ENCODE data around the gene AQP7. TPM values are rescaled to one million over a fixed set of nuclear protein-coding genes. Genes with fewer than 3 reads are reported as not detected.
A peak's percentile ranks its signal among the peaks of the same experiment; 100 is the strongest.

AQP7 gene
- total RNA-seq, 2 donors from 2014 or later, result 6.4 TPM; not detected in 1

- DNase-seq (ENCODE audit: low spot score), result no peak
- Histone ChIP-seq H3K9me3 (no peaks in the 10 kb centered on the region), H3K27me3 (replicated peaks; ENCODE audit: insufficient read depth) (no peaks in the 10 kb centered on the region), H3K27ac (no peak overlapping the region), H3K36me3 (peaks cover 6 to 13% of the 10 kb centered on the region in 2 donors), H3K4me1 (replicated peaks) (peaks cover 5% of the 10 kb centered on the region), H3K4me3 (no peak overlapping the region)
- 90% methylated on average over 15 of the region's 15 CpGs for WGBS
- TF ChIP-seq POLR2A (IDR thresholded peaks at IDR 0.05) (no peak), POLR2AphosphoS5 (IDR thresholded peaks at IDR 0.05) (no peak), CTCF (IDR thresholded peaks at IDR 0.05) (no peak)
- intact Hi-C loops (cut with DNase I), result no loop called here
These were observed 39.8 kb upstream of the AQP7 start for GRCh38 chr9:33442125-33442524.

DNA sequence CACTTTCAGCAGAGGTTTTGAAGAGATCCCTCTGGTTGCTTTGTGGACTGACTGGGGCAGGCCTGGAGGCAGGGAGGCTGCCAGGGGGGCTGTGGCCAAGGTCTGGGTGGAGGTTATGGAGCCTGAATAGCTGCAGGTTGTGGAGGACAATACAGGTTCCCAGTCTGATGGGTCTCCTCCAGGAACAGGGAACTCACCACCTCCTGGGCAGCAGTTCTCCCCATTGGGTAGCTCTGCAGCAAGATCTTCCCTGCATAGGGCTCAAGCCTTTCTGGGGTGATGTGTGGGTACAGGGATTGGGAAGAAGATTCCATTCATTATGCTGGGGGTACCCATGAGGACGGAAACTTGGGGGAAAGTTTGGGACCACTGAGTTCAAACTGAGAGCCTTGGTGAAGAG, 38.2 kb upstream of the AQP7 start:
- DNase-seq (ENCODE audit: low spot score), result no peak
- Histone ChIP-seq H3K27ac (peak overlapping the region in 1 of 2 donors; percentile 10), H3K9me3 (no peaks in the 10 kb centered on the region), H3K27me3 (replicated peaks; ENCODE audit: insufficient read depth) (no peaks in the 10 kb centered on the region), H3K4me1 (replicated peaks) (peaks cover 5% of the 10 kb centered on the region), H3K4me3 (no peak overlapping the region), H3K36me3 (peaks cover 6 to 13% of the 10 kb centered on the region in 2 donors)
- TF ChIP-seq POLR2AphosphoS5 (IDR thresholded peaks at IDR 0.05), result no peak
- no peak for TF ChIP-seq POLR2A (IDR thresholded peaks at IDR 0.05)
- no peak for TF ChIP-seq CTCF (IDR thresholded peaks at IDR 0.05)
- intact Hi-C loops (cut with DNase I), result no loop called here
- 94% methylated on average over 1 of the region's 1 CpG for WGBS

DNA sequence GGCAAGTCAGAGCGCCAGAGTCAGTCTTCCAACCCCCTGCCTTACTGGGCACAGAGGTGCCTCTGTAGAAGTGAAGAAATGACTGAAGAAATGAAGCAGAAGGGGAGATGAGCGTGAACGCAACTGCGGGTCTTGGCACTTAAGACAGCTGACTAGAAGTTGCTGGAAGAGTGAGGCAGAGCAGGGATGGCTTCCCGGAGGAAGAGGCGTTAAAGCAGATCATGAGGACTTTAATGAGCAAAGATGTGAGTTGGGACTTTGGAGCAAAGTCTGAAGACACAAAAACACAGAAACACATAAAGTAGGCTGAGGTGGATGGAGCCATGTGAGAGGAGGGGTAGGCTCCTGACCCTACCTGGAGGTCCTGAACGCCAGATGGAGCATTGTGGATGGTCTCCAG, 37.8 kb upstream of the AQP7 start:
- H3K36me3 ChIP-seq, result peaks cover 6 to 13% of the 10 kb centered on the region in 2 donors
- H3K27me3 ChIP-seq (replicated peaks; ENCODE audit: insufficient read depth), result no peaks in the 10 kb centered on the region
- WGBS, result 87% methylated on average over 7 of the region's 7 CpGs
- no peak for DNase-seq (ENCODE audit: low spot score)
- H3K4me3 ChIP-seq, result no peak overlapping the region
- TF ChIP-seq POLR2AphosphoS5 (IDR thresholded peaks at IDR 0.05) (no peak), CTCF (IDR thresholded peaks at IDR 0.05) (no peak), POLR2A (IDR thresholded peaks at IDR 0.05) (no peak)
- H3K9me3 ChIP-seq, result no peaks in the 10 kb centered on the region
- H3K27ac ChIP-seq, result peak overlapping the region in 1 of 2 donors; percentile 33
- intact Hi-C loops (cut with DNase I), result no loop called here
- peaks cover 5% of the 10 kb centered on the region for H3K4me1 ChIP-seq (replicated peaks)

- DNase-seq (ENCODE audit: low spot score), result no peak
- Histone ChIP-seq H3K9me3 (no peaks in the 10 kb centered on the region), H3K27ac (peak overlapping the region in 1 of 2 donors; percentile 33), H3K4me1 (replicated peaks) (peaks cover 2% of the 10 kb centered on the region), H3K4me3 (no peak overlapping the region), H3K36me3 (peaks cover 6 to 13% of the 10 kb centered on the region in 2 donors), H3K27me3 (replicated peaks; ENCODE audit: insufficient read depth) (no peaks in the 10 kb centered on the region)
- TF ChIP-seq POLR2A (IDR thresholded peaks at IDR 0.05) (no peak), POLR2AphosphoS5 (IDR thresholded peaks at IDR 0.05) (no peak), CTCF (IDR thresholded peaks at IDR 0.05) (no peak)
- 56% methylated on average over 6 of the region's 6 CpGs for WGBS
- intact Hi-C loops (cut with DNase I), result no loop called here
These were observed 37.4 kb upstream of the AQP7 start for GRCh38 chr9:33439731-33440130.

DNA sequence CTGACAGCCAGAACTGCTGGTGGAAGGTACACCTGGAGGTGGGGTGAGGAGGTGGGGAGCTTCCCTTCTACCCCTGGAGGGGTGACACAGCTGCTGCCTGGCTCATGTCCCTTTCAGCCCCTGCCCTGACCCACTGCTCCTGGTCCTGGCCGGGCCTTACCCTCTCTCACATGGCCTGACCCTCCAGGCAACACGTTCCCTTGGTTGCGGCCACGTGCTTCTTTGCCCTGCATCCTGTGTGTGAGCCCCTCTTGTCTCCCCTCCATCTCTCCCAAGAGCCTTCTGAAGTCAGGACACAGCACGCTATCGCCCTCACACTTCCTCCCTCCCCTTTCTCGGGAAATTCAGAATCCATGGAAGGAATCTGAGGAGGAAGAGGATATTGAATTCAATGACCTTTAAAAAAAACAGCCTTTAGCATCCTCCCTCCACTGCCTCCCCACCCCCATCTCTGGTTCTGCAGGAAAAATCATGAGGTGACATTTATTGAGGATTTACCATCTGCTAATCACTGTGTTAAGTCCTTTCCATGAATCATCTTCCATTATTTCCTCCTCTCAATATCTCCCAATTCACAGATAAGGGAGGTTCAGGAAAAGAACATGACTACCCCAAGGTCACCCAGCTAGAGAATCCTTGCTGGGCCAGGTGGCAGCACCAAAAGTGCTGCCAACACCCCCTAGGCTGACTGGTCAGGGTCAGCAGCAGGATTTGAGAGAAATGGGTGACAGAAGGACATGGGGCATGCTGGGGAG, 36.7 kb upstream of the AQP7 start:
- peak overlapping the region in 1 of 2 donors; percentile 33 for H3K27ac ChIP-seq
- intact Hi-C loops (cut with DNase I), result no loop called here
- no peaks in the 10 kb centered on the region for H3K4me1 ChIP-seq (replicated peaks)
- no peak for TF ChIP-seq POLR2AphosphoS5 (IDR thresholded peaks at IDR 0.05)
- no peak for TF ChIP-seq CTCF (IDR thresholded peaks at IDR 0.05)
- no peak for TF ChIP-seq POLR2A (IDR thresholded peaks at IDR 0.05)
- WGBS, result 80% methylated on average over 7 of the region's 7 CpGs
- H3K4me3 ChIP-seq, result no peak overlapping the region
- peaks cover 6 to 13% of the 10 kb centered on the region in 2 donors for H3K36me3 ChIP-seq
- H3K27me3 ChIP-seq (replicated peaks; ENCODE audit: insufficient read depth), result no peaks in the 10 kb centered on the region
- H3K9me3 ChIP-seq, result no peaks in the 10 kb centered on the region
- no peak for DNase-seq (ENCODE audit: low spot score)
